Measurements from ENCODE around the gene ADORA1.

DNA sequence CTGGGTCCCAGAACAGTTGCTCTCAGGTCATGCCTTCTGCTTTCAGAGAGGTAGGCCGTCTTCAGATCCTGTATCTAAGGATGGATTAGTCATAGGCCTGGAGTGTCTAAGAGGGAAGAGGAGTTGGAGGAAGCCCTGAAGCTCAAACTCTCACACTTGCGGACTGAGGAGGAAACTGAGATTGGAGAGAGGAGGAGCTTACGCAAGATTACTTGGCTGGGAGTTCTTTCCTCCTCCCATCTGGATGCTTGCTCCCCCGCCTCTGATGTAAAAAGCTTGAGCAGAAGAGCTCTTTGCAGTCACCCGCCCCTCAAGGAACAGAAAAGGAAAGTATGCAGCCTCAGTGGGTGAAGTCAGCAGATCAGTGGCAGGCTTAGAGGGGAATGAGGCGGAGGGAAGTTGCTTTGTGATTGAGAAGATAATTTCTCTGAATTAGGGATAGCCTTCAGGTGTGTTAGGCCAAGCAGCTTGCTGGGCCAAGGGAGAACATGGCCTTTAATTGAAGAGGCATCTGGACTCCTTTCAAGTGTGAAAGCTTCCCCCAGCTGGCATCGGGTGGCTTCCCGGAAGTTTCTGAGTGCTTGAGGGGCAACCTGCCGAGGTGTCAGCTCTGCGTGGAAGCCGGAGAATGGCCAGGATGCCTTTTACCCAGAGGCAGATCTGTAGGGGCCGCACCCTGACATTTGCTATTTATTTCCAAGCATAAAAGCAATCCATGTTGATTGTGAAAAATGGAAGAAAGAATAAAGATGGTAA, 6.6 kb downstream of the ADORA1 start:
- TF ChIP-seq, protein P1, sequence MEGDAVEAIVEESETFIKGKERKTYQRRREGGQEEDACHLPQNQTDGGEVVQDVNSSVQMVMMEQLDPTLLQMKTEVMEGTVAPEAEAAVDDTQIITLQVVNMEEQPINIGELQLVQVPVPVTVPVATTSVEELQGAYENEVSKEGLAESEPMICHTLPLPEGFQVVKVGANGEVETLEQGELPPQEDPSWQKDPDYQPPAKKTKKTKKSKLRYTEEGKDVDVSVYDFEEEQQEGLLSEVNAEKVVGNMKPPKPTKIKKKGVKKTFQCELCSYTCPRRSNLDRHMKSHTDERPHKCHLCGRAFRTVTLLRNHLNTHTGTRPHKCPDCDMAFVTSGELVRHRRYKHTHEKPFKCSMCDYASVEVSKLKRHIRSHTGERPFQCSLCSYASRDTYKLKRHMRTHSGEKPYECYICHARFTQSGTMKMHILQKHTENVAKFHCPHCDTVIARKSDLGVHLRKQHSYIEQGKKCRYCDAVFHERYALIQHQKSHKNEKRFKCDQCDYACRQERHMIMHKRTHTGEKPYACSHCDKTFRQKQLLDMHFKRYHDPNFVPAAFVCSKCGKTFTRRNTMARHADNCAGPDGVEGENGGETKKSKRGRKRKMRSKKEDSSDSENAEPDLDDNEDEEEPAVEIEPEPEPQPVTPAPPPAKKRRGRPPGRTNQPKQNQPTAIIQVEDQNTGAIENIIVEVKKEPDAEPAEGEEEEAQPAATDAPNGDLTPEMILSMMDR (IDR thresholded peaks at IDR 0.05): no peak
- TF ChIP-seq POLR2A (IDR thresholded peaks at IDR 0.05): no peak

Measured in Peyer's patch (tissue), 4 donors.